Body of pancreas (tissue), 4 donors: ENCODE data around the gene GPAM. TPM values are rescaled to one million over a fixed set of nuclear protein-coding genes. Genes with fewer than 3 reads are reported as not detected.

Source experiments
- ATAC-seq: fragments of 150-250 bp; one replicate; pipeline ENCODE4 v1.9.1; 2016
- DNase-seq, 4 donors: peaks; one replicate each; pipeline ENCODE4 v3.0.0-alpha.2; 2019
- H3K27ac ChIP-seq, 4 donors: fragments of 200-600 bp; sonication (generic); 1 replicate in 3 of 4; 2 replicates in 1 of 4; pipeline versions ENCODE4 v1.5.1 to v1.6.1; 2016 to 2019; ENCODE audit warnings: mild to moderate bottlenecking in 1 of 4, mixed read lengths in 1 of 4, moderate library complexity in 1 of 4
- H3K27me3 ChIP-seq, 2 donors: fragments of 200-600 bp; sonication (generic); one replicate each; pipeline ENCODE4 v1.6.0; 2016; ENCODE audit warnings: mild to moderate bottlenecking in 1 of 2
- H3K36me3 ChIP-seq, 2 donors: fragments of 200-600 bp; sonication (generic); replicated peaks in 1 of 2; 2 replicates each; pipeline ENCODE4 v1.5.1; 2016; ENCODE audit warnings: low read depth in 2 of 2; ENCODE audit not compliant: insufficient read depth in 1 of 2
- H3K4me1 ChIP-seq: fragments of 200-600 bp; sonication (generic); one replicate; pipeline ENCODE4 v1.6.0; 2016
- H3K4me3 ChIP-seq, 2 donors: fragments of 200-600 bp; sonication (generic); 1 replicate in 1 of 2; 2 replicates in 1 of 2; pipeline ENCODE4 v1.5.1; 2016 to 2019
- H3K9me3 ChIP-seq, 3 donors: fragments of 200-600 bp; sonication (generic); 1 replicate in 2 of 3; 2 replicates in 1 of 3; pipeline ENCODE4 v1.5.1; 2016
- CTCF ChIP-seq, 7 experiments: fragments of 450-650 bp in 4 of 7; fragments of 200-600 bp in 3 of 7; sonication (generic) in 3 of 7; IDR thresholded peaks; one replicate each; pipeline ENCODE4 v1.5.1; 2016 to 2019; ENCODE audit warnings: antibody characterized with exemption in 7 of 7
- POLR2A ChIP-seq, 3 donors: fragments of 450-650 bp; IDR thresholded peaks; one replicate each; pipeline ENCODE4 v1.6.1; 2016; ENCODE audit warnings: antibody characterized with exemption in 3 of 3, mild to moderate bottlenecking in 2 of 3
- WGBS, 2 donors: methylation state at CpG; one replicate each; pipeline ENCODE4 v1.1.5; 2017; 5-methylcytosine and 5-hydroxymethylcytosine counted together
- intact Hi-C: fragments of 100-400 bp; cut with DNase I; formaldehyde crosslinking; loops from one replicate; pipeline ENCODE4 v1.15.1; 2023
- total RNA-seq, 2 donors: library from RNA; depleted of rRNA; stranded (reverse); fragments of >200 nt; gene quantifications; one replicate each; pipeline ENCODE4 v1.1.0, GENCODE V29; 2016

Gene GPAM
- total RNA-seq, 2 donors from 2014 or later, result 9.1 to 66.9 TPM

- no peaks in the 10 kb centered on the region for H3K27me3 ChIP-seq
- H3K4me3 ChIP-seq, result no peak overlapping the region
- 58 to 61% methylated on average over 4 of the region's 4 CpGs for WGBS, 2 donors
- H3K9me3 ChIP-seq, result no peaks in the 10 kb centered on the region
- no peak overlapping the region for H3K27ac ChIP-seq
- H3K4me1 ChIP-seq, result no peaks in the 10 kb centered on the region
- no peaks in the 10 kb centered on the region for H3K36me3 ChIP-seq
- DNase-seq, result no peak
- TF ChIP-seq POLR2A (IDR thresholded peaks at IDR 0.05), result no peak
- TF ChIP-seq CTCF (IDR thresholded peaks at IDR 0.05), result no peak
- ATAC-seq, result no peak
- intact Hi-C loops, result no loop called here
Measured at GRCh38 chr10:112225771-112226438, 42.3 kb upstream of the GPAM start.

- H3K4me1 ChIP-seq, result no peaks in the 10 kb centered on the region
- H3K4me3 ChIP-seq, result no peak overlapping the region
- H3K27ac ChIP-seq, result no peak overlapping the region
- no peaks in the 10 kb centered on the region for H3K36me3 ChIP-seq
- no peaks in the 10 kb centered on the region for H3K27me3 ChIP-seq
- intact Hi-C loops, result no loop called here
- TF ChIP-seq POLR2A (IDR thresholded peaks at IDR 0.05) (no peak), CTCF (IDR thresholded peaks at IDR 0.05) (no peak)
- H3K9me3 ChIP-seq, result peaks cover 0 to 7% (median 0%) of the 10 kb centered on the region in 3 donors
- ATAC-seq, result no peak
- 82 to 91% methylated on average over 3 of the region's 3 CpGs for WGBS, 2 donors
- no peak for DNase-seq
Measured at GRCh38 chr10:112224933-112225529, 41.5 kb upstream of the GPAM start.

GRCh38 chr10:112223725-112224124, 40.2 kb upstream of the GPAM start:
- WGBS, 2 donors, result 32 to 49% methylated on average over 2 of the region's 2 CpGs
- H3K4me3 ChIP-seq, result no peak overlapping the region
- no peaks in the 10 kb centered on the region for H3K27me3 ChIP-seq
- H3K4me1 ChIP-seq, result no peaks in the 10 kb centered on the region
- H3K9me3 ChIP-seq, result peaks cover 0 to 7% (median 0%) of the 10 kb centered on the region in 3 donors
- no peak for ATAC-seq
- DNase-seq, result no peak
- no peaks in the 10 kb centered on the region for H3K36me3 ChIP-seq
- no peak overlapping the region for H3K27ac ChIP-seq
- TF ChIP-seq CTCF (IDR thresholded peaks at IDR 0.05) (no peak), POLR2A (IDR thresholded peaks at IDR 0.05) (no peak)
- intact Hi-C loops, result no loop called here

GRCh38 chr10:112222799-112223198, 39.2 kb upstream of the GPAM start:
- Histone ChIP-seq H3K36me3 (no peaks in the 10 kb centered on the region), H3K9me3 (peaks cover 0 to 7% (median 0%) of the 10 kb centered on the region in 3 donors), H3K27ac (no peak overlapping the region), H3K4me1 (no peaks in the 10 kb centered on the region), H3K27me3 (no peaks in the 10 kb centered on the region), H3K4me3 (no peak overlapping the region)
- 84 to 100% methylated on average over 2 of the region's 2 CpGs for WGBS, 2 donors
- no peak for ATAC-seq
- no peak for TF ChIP-seq POLR2A (IDR thresholded peaks at IDR 0.05)
- TF ChIP-seq CTCF (IDR thresholded peaks at IDR 0.05), result no peak
- DNase-seq, result no peak
- intact Hi-C loops, result no loop called here

- Histone ChIP-seq H3K4me1 (no peaks in the 10 kb centered on the region), H3K9me3 (peaks cover 0 to 7% (median 0%) of the 10 kb centered on the region in 3 donors), H3K36me3 (no peaks in the 10 kb centered on the region), H3K27ac (no peak overlapping the region), H3K27me3 (no peaks in the 10 kb centered on the region), H3K4me3 (no peak overlapping the region)
- intact Hi-C loops, result no loop called here
- no peak for ATAC-seq
- TF ChIP-seq POLR2A (IDR thresholded peaks at IDR 0.05) (no peak), CTCF (IDR thresholded peaks at IDR 0.05) (no peak)
- no peak for DNase-seq
- 64 to 77% methylated on average over 3 of the region's 3 CpGs for WGBS, 2 donors
Measured at GRCh38 chr10:112221545-112221944, 38.0 kb upstream of the GPAM start.
